HG02610 (cell line): ENCODE data around the gene SDHA.
"Not testable (repeated sequence)": the region's sequence is repeated elsewhere in the genome, so short reads cannot be mapped to it uniquely, and the experiment has no call there.

Experiments
- ATAC-seq: cut with Tn5 transposase; IDR thresholded peaks from one replicate; pipeline ENCODE4 v1.9.1; 2021; ENCODE audit warnings: mild to moderate bottlenecking, moderate library complexity; ENCODE audit not compliant: unreplicated experiment

Gene SDHA

GRCh38 chr5:218457-219291 is 554 bp downstream of the SDHA start:
- peak; percentile 9 for ATAC-seq

GRCh38 chr5:219460-219863 is 1.3 kb downstream of the SDHA start:
- ATAC-seq = no peak

GRCh38 chr5:219991-220390 is 1.9 kb downstream of the SDHA start:
- no peak for ATAC-seq

- not testable (repeated sequence) for ATAC-seq
Observed at GRCh38 chr5:222951-223715, 5.0 kb downstream of the SDHA start.

GRCh38 chr5:223791-224190 is 5.7 kb downstream of the SDHA start:
- ATAC-seq = no peak

GRCh38 chr5:225334-225733 is 7.2 kb downstream of the SDHA start:
- ATAC-seq = no peak

- not testable (repeated sequence) for ATAC-seq
Observed at GRCh38 chr5:227375-227774, 9.3 kb downstream of the SDHA start.

- ATAC-seq = no peak
Observed at GRCh38 chr5:228886-229285, 10.8 kb downstream of the SDHA start.

GRCh38 chr5:230711-231110 is 12.6 kb downstream of the SDHA start:
- no peak for ATAC-seq

- ATAC-seq = no peak
Observed at GRCh38 chr5:231661-232060, 13.5 kb downstream of the SDHA start.

- ATAC-seq = not testable (repeated sequence)
Observed at GRCh38 chr5:233426-233825, 15.3 kb downstream of the SDHA start.

- ATAC-seq = no peak
Observed at GRCh38 chr5:234450-234849, 16.3 kb downstream of the SDHA start.

GRCh38 chr5:235527-235926 is 17.4 kb downstream of the SDHA start:
- not testable (repeated sequence) for ATAC-seq

- ATAC-seq = not testable (repeated sequence)
Observed at GRCh38 chr5:237931-238330, 19.8 kb downstream of the SDHA start.

GRCh38 chr5:240550-240949 is 22.4 kb downstream of the SDHA start:
- ATAC-seq = not testable (repeated sequence)

GRCh38 chr5:241045-241669 is 23.0 kb downstream of the SDHA start:
- ATAC-seq = not testable (repeated sequence)

- not testable (repeated sequence) for ATAC-seq
Observed at GRCh38 chr5:243683-244367, 25.7 kb downstream of the SDHA start.

- ATAC-seq = not testable (repeated sequence)
Observed at GRCh38 chr5:245717-246116, 27.6 kb downstream of the SDHA start.

GRCh38 chr5:250396-250795 is 32.3 kb downstream of the SDHA start:
- ATAC-seq = not testable (repeated sequence)

GRCh38 chr5:251016-251415 is 32.9 kb downstream of the SDHA start:
- not testable (repeated sequence) for ATAC-seq

- not testable (repeated sequence) for ATAC-seq
Observed at GRCh38 chr5:251538-251937, 33.4 kb downstream of the SDHA start.
